Prostate gland (tissue), 2 donors: ENCODE measurements around the gene TBXA2R. TPM values are rescaled to one million over a fixed set of nuclear protein-coding genes. Genes with fewer than 3 reads are reported as not detected.

Experiments used
- DNase-seq: peaks from one replicate; pipeline ENCODE4 v3.0.0-alpha.2; 2019; ENCODE audit warnings: low spot score
- H3K27ac ChIP-seq, 2 donors: fragments of 200-600 bp; sonication (generic); 2 replicates each; pipeline ENCODE4 v1.5.1; 2017 to 2019
- H3K27me3 ChIP-seq: fragments of 200-600 bp; sonication (generic); replicated peaks from 2 replicates; pipeline ENCODE4 v1.5.1; 2019; ENCODE audit not compliant: insufficient read depth
- H3K36me3 ChIP-seq, 2 donors: fragments of 200-600 bp; sonication (generic); 1 replicate in 1 of 2; 2 replicates in 1 of 2; pipeline versions ENCODE4 v1.5.1 to v1.8.1; 2017 to 2019
- H3K4me1 ChIP-seq: fragments of 200-600 bp; sonication (generic); replicated peaks from 2 replicates; pipeline ENCODE4 v1.5.1; 2019
- H3K4me3 ChIP-seq, 2 donors: fragments of 200-600 bp; sonication (generic); 2 replicates each; pipeline ENCODE4 v1.5.1; 2017 to 2019
- H3K9me3 ChIP-seq: fragments of 200-600 bp; sonication (generic); 2 replicates; pipeline ENCODE4 v1.5.1; 2017
- POLR2A ChIP-seq: fragments of 450-650 bp; IDR thresholded peaks from one replicate; pipeline ENCODE4 v1.6.1; 2016; ENCODE audit warnings: antibody characterized with exemption, mild to moderate bottlenecking
- POLR2AphosphoS5 ChIP-seq: sonication (generic); formaldehyde crosslinking; IDR thresholded peaks from one replicate; pipeline ENCODE4 v1.6.1; 2017; ENCODE audit warnings: antibody characterized with exemption
- whole genome bisulfite sequencing: methylation state at CpG from one replicate; pipeline ENCODE4 v1.1.5; 2018; 5-methylcytosine and 5-hydroxymethylcytosine counted together
- intact Hi-C: fragments of 100-400 bp; cut with DNase I; formaldehyde crosslinking; loops from one replicate; pipeline ENCODE4 v1.14.2; 2022
- total RNA-seq, 2 donors: library from RNA; depleted of rRNA; stranded (reverse); fragments of >200 nt; gene quantifications; one replicate each; pipeline ENCODE4 v1.1.0, GENCODE V29; 2016
- TF ChIP-seq, protein P1 (sequence below), 4 experiments: fragments of 200-600 bp in 2 of 4; fragments of 450-650 bp in 2 of 4; sonication (generic) in 2 of 4; IDR thresholded peaks; 1 replicate in 3 of 4; 2 replicates in 1 of 4; pipeline ENCODE4 v1.5.1; 2016 to 2019; ENCODE audit warnings: antibody characterized with exemption in 4 of 4, mild to moderate bottlenecking in 2 of 4, moderate library complexity in 2 of 4

The TBXA2R gene
- total RNA-seq, 2 donors from 2014 or later: 1.1 to 4.0 TPM

DNA sequence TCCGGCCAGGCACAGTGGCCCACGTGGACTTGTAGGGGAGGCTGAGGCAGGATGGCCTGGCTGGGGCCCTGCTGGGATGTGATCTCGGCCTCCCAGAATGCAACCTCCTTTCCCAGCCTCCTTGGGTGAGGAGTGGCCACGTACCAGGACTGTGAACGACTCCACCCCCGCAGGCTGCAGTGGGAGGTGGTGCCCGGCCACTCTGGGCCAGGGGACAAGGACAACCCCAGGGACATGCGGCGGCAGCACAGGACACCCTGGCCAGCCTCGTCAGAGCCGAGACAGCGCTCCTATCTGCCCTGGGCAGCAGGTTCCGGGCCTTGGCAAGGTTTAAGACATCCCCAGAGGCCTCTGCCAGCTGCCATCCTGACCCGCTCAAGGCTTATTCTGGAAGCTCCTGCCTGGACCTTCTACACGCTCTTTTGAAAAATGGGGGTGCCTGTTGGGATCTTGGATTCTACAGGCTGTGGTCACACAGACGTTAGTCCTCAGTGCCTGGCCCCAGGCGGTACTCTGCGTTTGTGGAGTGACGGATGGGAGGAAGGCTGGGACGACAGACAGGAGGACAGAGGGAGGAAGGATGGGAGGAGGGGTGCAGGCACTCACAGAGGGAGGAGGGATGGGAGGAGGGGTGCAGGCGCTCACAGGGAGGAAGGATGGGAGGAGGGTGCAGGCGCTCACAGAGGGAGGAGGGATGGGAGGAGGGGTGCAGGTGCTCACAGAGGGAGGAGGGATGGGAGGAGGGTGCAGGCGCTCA lies 39.8 kb upstream of the TBXA2R start:
- no peak for DNase-seq
- 84% methylated on average over 23 of the region's 23 CpGs for WGBS
- no peak overlapping the region for H3K4me3 ChIP-seq
- TF ChIP-seq, protein P1, sequence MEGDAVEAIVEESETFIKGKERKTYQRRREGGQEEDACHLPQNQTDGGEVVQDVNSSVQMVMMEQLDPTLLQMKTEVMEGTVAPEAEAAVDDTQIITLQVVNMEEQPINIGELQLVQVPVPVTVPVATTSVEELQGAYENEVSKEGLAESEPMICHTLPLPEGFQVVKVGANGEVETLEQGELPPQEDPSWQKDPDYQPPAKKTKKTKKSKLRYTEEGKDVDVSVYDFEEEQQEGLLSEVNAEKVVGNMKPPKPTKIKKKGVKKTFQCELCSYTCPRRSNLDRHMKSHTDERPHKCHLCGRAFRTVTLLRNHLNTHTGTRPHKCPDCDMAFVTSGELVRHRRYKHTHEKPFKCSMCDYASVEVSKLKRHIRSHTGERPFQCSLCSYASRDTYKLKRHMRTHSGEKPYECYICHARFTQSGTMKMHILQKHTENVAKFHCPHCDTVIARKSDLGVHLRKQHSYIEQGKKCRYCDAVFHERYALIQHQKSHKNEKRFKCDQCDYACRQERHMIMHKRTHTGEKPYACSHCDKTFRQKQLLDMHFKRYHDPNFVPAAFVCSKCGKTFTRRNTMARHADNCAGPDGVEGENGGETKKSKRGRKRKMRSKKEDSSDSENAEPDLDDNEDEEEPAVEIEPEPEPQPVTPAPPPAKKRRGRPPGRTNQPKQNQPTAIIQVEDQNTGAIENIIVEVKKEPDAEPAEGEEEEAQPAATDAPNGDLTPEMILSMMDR (IDR thresholded peaks at IDR 0.05): no peak
- TF ChIP-seq POLR2AphosphoS5: no peak
- no peaks in the 10 kb centered on the region for H3K4me1 ChIP-seq
- no peaks in the 10 kb centered on the region for H3K27me3 ChIP-seq
- intact Hi-C loops: no loop called here
- H3K27ac ChIP-seq: no peak overlapping the region
- no peaks in the 10 kb centered on the region for H3K9me3 ChIP-seq
- no peaks in the 10 kb centered on the region for H3K36me3 ChIP-seq

DNA sequence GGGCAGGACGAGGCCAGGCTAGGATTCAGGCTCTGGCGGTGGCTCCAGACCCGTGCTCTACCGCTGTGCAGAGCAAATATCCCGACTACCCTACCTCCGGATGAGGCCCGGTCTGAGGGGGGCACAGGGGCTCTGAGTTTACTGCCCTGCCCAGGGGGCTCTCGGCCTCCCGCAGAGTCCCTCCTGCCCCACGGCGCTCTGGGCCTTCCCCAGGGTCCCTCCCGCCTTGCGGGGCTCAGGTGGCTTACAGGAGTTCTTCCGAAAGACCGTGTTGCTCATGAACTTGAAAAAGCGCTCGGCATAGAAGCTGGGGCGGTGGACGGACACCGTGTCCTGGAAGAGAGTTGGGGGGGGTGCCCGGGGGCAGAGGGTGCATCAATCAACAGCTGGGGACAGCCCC lies 39.1 kb upstream of the TBXA2R start:
- intact Hi-C loops: no loop called here
- WGBS: 92% methylated on average over 20 of the region's 21 CpGs

DNA sequence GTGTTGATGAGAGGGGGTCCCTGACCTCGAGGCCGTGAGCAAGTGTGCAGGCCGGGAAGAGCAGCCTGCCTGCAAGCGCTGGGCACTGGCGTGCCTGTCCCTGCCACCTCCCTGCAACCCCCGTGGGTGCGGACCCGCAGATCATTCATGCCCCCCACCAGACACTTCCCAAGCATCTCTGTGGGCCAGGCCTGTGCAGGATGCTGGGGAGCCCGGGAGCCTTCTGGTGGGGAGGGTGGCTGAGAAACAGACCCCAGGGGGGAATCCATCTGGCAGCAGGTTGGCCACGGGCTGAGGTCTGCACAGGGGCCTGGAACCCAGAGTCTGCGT lies 38.4 kb upstream of the TBXA2R start:
- no peak for DNase-seq
- intact Hi-C loops: no loop called here
- Histone ChIP-seq H3K27me3 (no peaks in the 10 kb centered on the region), H3K36me3 (no peaks in the 10 kb centered on the region), H3K9me3 (no peaks in the 10 kb centered on the region), H3K27ac (no peak overlapping the region), H3K4me3 (no peak overlapping the region), H3K4me1 (no peaks in the 10 kb centered on the region)
- WGBS: 73% methylated on average over 11 of the region's 11 CpGs
- TF ChIP-seq POLR2AphosphoS5: no peak
- no peak for TF ChIP-seq POLR2A

More for the DNA sequence above, 39.1 kb upstream of the TBXA2R start:
- no peak for DNase-seq
- TF ChIP-seq POLR2A: no peak
- TF ChIP-seq, protein P1 (IDR thresholded peaks at IDR 0.05): no peak
- no peak for TF ChIP-seq POLR2AphosphoS5
- Histone ChIP-seq H3K27me3 (no peaks in the 10 kb centered on the region), H3K9me3 (no peaks in the 10 kb centered on the region), H3K36me3 (no peaks in the 10 kb centered on the region), H3K4me3 (no peak overlapping the region), H3K4me1 (no peaks in the 10 kb centered on the region), H3K27ac (no peak overlapping the region)

DNA sequence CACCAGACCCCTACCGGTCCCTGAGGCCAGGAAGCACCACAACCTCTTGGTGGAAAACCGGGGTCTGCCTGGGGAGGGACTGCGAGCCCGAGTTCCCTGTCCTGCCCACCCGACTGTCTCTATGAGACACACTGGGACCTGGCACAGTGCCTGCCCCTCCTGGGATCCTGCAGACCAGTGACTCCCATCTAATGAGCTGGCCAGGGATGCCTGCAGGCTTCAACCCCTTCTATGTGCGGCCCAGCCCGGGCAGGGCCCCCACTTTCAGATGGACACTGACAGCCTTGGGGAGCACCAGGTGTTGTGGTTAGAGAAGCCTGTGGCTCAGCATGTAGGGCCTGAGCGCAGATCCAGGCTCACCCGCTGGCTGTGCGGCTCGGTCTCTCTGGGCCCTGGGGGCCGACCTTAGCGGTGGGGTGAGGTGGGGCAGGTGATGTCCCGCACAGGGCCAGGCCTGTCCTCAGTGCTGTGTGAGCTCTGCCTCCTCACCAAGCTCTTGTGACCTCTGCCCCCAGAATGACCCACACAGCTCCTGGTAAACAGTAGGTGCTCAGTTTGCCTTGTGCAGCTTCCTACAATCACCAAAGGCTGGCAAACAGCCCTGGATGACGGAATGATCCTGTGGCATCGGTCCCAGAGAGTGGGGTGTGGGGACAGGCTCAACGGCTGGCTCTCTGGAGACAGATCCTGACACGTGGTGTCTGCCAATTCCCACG lies 37.8 kb upstream of the TBXA2R start:
- intact Hi-C loops: no loop called here
- H3K4me3 ChIP-seq: no peak overlapping the region
- no peaks in the 10 kb centered on the region for H3K36me3 ChIP-seq
- no peaks in the 10 kb centered on the region for H3K9me3 ChIP-seq
- H3K4me1 ChIP-seq: no peaks in the 10 kb centered on the region
- no peaks in the 10 kb centered on the region for H3K27me3 ChIP-seq
- TF ChIP-seq POLR2A (no peak), POLR2AphosphoS5 (no peak)
- TF ChIP-seq, protein P1 (IDR thresholded peaks at IDR 0.05): no peak
- DNase-seq: no peak
- WGBS: 66% methylated on average over 18 of the region's 19 CpGs
- no peak overlapping the region for H3K27ac ChIP-seq

DNA sequence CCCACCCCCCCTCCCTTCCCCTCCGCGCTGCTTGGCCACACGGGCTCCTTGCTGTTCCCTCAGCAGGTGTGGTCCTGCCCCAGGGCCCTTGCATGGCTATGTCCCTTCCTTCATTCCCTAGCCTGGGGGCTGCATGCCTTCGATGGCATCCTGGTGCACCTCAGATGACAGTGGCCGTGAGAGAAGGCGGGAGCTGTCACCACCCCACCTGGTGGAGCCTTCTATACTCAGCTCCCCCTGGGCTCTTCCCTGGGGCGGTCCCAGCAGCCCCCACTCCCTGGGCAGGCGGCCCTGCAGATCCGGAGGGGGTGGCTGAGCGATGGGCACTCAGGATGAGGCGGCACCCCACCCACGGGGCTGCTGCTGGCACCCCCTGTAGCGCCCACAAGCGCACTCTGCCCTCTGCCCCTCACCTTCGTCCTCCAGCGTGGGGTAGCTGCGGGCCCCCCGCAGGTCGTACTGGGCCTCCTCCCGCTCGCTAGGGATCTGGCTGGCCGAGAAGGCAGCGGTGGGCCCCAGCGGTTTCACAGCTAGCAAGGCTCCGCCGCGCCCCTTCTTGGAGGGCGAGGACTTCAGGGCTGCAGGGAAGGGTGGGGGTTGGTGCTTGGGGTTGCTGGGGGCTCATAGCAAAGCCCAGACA lies 37.1 kb upstream of the TBXA2R start:
- TF ChIP-seq POLR2AphosphoS5 (no peak), POLR2A (no peak)
- TF ChIP-seq, protein P1 (IDR thresholded peaks at IDR 0.05): no peak
- peaks cover 0 to 5% of the 10 kb centered on the region in 2 donors for H3K36me3 ChIP-seq
- no peaks in the 10 kb centered on the region for H3K4me1 ChIP-seq
- H3K27me3 ChIP-seq: no peaks in the 10 kb centered on the region
- 91% methylated on average over 28 of the region's 28 CpGs for WGBS
- H3K4me3 ChIP-seq: no peak overlapping the region
- intact Hi-C loops: no loop called here
- H3K27ac ChIP-seq: no peak overlapping the region
- DNase-seq: no peak
- no peaks in the 10 kb centered on the region for H3K9me3 ChIP-seq
